Vagina (tissue), 2 donors: ENCODE data around the gene SMPD4.
"Not testable (repeated sequence)": the region's sequence is repeated elsewhere in the genome, so short reads cannot be mapped to it uniquely, and the experiment has no call there.

ENCODE experiments used
- CTCF ChIP-seq, 3 experiments: fragments of 450-650 bp in 2 of 3; fragments of 200-600 bp in 1 of 3; sonication (generic) in 1 of 3; IDR thresholded peaks; one replicate each; pipeline ENCODE4 v1.5.1; 2017 to 2019; ENCODE audit warnings: antibody characterized with exemption in 3 of 3, mild to moderate bottlenecking in 2 of 3, moderate library complexity in 2 of 3
- POLR2A ChIP-seq, 2 donors: fragments of 450-650 bp; IDR thresholded peaks; one replicate each; pipeline ENCODE4 v1.6.1; 2017; ENCODE audit warnings: antibody characterized with exemption in 2 of 2, mild to moderate bottlenecking in 2 of 2, moderate library complexity in 2 of 2
- POLR2AphosphoS5 ChIP-seq, 2 donors: sonication (generic); formaldehyde crosslinking; IDR thresholded peaks; one replicate each; pipeline ENCODE4 v1.9.0; 2017; ENCODE audit warnings: antibody characterized with exemption in 2 of 2, mild to moderate bottlenecking in 2 of 2, low read depth in 1 of 2; ENCODE audit not compliant: insufficient read depth in 1 of 2

GRCh38 chr2:130138841-130139251 lies 42.6 kb downstream of the SMPD4 start:
- not testable (repeated sequence) for TF ChIP-seq CTCF (IDR thresholded peaks at IDR 0.05); POLR2A (IDR thresholded peaks at IDR 0.05); POLR2AphosphoS5 (IDR thresholded peaks at IDR 0.05; ENCODE audit: insufficient read depth in 1 of 2, low read depth in 1 of 2)
